NCI-H2227 (cell line): ENCODE data around the gene CAPN13.

Experiments used
- DNase-seq: peaks from one replicate; lab custom pipeline; 2025; ENCODE audit not compliant: unreplicated experiment; lab: John Stamatoyannopoulos, UW

The CAPN13 gene

DNA sequence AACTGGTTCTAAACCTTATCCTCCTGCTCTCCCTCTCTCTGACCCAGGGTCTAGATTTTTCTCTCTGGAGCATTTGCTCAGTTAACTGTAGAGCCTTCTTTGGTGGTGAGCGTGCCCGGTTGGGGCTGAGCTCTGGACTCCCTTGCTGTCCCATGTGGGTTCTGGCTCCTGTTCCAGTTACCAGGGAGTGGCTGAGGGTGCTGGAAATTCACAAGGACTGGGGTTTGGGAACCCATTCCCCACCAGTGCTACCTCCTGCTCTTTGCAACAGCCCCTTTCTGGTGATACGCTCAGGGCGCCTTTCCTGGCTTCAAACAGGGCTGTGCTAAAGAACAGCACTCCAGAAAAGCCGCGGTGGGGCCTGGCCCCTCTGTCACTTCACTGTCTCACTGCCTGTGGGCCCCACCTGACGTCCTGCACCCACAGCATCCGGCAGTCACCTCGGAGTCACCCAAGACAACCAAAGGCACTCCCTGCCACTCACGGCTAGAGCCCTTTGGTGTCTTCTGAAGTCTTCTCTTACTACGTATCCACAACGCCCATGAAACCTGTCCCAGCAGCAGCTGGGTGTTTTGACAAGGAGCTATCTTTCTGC lies 41.3 kb downstream of the CAPN13 start:
- DNase-seq, result no peak

DNA sequence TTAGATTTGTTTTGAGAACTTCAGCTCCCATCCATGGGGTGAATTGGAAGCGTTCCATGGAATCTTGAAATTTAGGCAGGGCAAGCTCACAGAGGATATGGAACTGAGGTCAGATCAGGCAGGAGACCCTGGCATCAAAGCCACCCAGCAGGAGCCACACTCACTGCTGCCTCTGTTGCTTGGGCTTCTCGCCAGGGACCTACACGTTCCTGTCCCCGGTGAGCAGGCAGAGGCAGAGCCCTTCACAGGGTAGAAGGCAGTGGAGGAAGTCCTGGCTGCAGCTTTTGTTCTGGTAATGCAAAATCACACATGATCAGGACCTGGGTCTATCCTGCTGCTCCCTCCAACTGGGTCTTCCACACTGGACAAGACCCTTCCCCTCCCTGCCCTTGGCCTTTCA lies 42.1 kb downstream of the CAPN13 start:
- no peak for DNase-seq

DNA sequence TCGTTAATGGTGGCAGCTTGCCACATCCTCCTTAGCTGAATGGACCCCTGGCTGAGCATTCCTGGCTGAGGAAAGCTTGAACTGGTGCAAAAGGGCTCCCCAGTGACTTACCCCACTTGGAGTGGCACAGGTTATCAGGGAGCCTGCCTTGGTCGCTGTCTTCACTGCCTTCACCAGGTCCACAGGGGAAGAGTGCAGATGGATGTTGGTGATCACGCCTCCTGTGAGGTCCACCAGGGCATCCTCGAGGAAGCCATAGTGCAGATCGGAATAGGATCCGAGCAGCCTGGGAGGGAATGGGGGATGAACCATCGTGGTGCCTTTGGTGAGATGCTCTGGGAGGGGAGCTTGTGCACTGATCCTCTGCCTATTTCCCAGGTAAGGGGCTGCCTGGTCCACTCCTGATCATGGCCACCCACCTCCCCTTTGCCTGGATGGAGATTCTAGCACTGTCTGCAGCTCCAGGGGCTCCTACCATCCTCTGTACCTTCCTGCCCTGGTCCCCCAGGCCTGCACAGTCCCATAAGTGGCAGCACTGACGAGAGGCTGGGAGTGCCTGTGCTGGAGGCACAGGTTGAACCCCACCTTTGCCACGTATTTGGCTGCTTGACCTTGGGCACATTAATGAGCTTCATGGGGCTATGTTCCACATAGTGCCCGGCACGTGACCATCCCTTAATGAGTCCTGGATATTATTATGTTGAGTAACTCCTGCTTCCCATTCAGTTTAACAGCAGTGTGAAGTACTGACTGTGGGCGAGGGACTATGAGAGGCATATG lies 43.0 kb downstream of the CAPN13 start:
- no peak for DNase-seq

DNA sequence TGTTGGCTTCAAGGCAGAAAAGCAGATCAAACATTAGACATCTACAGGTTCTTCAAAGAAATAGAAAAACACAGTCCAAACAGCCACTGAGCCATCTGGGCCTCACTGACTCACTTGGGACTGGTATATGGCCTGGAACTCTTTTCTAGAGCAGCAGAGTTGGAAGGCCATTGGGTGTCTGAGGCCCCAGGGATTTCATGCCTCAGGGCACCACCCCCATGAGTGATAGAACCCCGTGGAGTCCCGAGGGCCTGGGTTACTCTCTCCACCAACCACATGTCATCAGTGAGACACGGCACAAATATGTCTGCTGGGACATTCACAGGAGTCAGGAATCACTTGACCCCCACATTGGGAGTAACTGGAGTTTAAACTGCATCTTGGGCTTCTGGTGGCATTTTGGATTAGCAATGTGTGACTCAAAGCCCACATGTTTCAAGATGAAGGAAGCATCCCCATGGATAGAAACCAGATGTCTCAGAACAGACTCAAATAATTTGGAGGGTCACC lies 44.0 kb downstream of the CAPN13 start:
- DNase-seq, result no peak

DNA sequence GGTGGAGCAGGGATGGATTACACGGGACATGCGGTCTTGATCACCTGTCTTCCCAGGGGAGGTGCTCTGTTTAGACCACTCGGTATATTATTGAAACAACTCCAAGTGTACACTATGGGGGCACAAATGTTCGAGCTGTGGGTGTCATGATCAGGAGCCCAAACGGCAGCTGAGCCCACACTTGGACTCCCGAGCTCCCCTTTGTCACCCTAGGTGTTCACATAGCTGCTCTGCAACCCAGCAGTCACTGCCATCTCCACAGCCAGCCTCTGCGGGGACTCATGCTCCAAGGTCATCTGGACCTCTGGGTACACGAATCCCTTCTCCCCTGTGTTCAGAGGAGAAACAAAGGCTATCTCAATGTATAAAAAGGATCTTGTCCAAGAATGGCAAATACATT lies 46.0 kb downstream of the CAPN13 start:
- no peak for DNase-seq

DNA sequence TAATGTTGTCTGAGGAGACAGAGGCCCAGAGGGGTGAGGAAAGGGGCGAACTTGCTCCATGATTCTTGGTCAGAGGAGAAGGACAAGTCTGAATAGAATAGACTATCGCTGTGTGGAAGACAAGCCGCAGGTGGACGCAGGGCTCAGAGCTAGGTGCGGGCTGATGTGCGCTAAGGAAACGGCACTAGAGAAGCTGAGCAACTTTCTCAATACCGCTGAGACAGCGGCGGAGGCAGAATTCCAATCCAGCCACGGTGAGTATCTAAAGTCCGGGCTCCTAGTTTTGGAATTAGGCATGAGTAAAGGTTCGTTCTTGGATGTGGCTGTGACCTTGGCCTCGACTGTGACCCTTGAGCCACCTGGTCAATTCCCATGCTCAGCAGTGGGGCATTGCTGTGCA lies 47.8 kb downstream of the CAPN13 start:
- DNase-seq, result no peak

DNA sequence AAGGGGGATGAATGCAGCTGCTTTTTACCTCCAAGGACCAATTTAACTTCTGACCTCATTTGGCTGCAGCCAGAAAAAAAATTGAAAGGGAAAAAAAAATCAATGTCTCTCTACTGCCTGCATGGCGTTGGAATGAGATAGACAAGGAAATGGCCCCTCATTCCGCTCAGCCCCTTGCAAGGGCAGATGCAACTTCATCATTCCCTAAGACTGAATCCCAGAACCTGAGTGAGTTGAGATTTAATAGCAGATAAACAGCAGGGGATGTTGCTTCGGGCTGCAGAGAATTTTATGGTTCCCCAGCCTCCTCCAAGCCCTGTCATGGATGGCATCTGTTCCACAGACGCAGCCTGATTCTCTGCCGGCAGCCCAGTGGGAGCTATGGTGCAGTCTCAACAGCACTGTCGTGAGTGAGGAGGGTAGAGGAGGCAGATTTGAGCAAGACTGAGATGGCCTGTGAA lies 49.0 kb downstream of the CAPN13 start:
- DNase-seq, result no peak

DNA sequence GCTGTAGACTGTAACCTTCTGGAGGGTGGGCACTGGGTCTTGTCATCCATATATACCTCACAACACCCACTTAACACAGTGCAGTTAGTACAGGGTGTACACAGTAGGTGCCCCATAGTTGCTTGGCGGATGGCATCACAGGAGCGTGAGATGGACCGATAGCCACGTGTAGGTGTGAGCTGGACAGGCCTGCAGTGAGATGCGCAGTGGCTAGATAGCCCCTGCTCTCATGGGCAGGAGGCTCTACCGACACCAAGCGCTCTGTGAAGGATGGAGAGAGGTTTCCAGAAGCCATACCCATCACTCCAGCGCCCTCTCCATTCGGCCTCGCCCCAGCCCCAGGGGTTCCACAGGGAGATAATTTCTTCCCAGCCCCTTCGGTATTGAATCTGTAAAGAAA lies 49.5 kb downstream of the CAPN13 start:
- DNase-seq, result no peak

DNA sequence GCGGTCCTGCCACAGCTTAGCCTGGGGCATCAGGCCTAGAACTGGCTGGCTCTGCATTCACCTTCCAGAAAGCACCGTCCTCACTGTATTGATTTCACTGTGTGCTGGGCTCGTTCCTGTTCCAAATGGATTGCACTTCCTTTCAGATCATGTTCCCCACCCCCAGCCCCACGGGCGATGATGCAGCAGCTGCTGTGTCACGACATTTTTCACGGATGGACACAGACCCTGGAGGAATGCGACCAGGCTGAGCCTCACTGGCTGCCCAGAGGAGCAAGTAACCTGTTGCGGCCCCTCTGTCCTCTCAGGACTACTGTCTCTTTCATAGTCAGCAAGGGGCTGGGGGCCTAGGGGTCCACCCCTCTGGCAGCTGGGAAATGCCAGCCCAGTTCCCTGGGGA lies 50.3 kb downstream of the CAPN13 start:
- DNase-seq, result no peak

DNA sequence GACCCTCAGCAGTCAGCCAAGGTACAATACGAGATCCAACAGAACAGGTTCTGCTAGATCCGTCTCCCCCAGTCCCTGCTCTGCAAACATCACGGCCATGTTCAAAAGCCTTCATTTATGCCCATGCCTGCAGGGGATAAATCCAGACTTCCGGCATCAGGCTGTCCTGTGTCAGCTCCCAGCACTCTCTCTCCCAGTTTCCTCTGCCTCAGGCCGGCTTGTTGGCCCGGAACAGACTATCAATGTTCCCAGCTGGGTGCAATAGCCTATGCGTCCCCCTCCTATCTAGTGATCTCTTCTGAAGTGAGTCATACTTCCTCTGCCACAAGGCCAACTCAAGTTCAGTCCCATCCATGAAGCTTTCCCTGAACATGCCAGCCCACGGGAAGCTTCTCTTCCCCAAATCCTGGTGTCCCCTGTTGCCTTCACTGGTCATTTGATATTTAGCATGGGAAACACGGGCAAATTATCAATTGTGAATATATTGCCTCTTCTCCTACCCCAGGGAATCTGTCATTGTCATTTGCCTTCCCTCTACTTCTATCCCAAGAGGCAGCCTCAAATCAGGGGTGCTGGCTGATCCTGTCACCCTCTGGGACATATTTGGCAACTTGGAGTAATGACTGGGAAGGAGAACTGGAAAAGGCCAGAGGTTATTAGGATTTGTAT lies 51.1 kb downstream of the CAPN13 start:
- no peak for DNase-seq

DNA sequence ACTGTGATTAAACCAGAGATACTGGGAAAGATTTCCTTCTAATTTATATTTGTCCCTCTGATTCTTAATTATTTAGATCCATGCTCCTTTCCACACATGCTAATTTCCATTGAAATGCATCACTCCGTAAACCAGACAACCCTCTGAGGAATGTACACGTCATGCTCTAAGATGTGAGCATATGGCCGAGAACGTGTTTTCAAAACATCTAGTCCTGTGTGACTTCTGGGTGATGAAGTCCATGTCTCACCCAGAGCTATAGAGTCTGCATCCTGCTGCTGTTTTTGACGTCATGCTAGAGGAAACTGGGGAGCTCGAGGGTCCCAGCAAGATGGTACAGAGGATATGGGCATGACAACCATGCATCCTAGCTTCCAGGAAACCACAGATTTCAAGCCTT lies 53.6 kb downstream of the CAPN13 start:
- DNase-seq, result no peak

DNA sequence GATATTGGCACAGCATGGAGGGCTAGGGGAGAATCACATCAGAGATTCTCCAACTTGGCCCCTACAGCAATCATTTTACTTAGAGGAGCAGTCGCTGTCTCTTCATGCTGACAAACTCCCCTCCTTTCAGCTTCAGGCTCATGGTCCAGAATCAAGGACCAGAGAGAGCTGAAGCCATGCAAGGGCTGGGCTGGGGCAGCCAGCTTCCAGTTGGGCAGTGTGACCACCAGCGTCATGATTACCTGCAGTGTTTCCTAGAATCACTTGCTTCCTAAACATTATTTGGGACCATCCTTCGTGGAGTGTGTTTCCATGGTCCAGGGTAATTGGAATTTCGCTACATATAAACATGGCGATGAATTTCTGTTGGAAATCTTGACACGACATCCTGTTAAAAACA lies 54.4 kb downstream of the CAPN13 start:
- no peak for DNase-seq

DNA sequence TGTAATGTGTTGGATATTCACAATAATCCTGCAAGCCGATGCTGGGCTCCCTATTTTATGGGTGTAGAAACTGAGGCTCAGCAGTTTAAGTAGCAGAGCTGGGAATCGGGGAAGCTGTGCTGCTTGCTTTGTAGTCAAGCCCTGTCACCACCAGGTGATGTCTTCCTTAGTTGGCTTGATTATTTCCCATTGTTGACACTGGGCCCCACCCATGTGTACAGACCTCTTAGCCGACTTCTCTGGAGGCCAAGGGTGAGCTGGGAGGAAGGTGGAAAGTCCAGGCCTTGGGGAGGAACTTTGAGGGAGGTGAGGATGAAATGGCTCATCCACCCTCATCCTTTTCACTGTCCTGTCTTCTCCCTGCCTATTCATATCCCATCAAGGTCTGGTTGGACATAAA lies 60.0 kb downstream of the CAPN13 start:
- DNase-seq, result no peak

DNA sequence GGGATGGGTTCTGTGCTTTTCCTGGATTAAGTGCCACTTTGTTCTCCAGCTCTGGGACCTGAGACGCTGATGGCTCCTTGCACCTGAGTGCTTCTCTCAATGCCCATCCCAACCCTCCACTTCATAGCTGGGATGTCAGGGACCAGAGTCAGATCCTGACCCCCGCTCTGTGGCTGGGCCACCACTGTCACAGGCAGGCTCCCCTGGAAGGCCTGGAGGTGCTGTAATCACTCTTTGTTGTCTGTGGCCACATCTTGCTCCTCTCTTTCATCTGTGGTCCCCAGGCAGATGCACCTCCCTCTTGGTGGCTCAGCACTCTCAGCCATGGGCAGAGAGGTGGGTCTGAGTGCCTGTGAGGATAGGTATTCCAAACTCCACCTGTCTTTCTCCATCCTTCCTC lies 62.4 kb downstream of the CAPN13 start:
- no peak for DNase-seq

DNA sequence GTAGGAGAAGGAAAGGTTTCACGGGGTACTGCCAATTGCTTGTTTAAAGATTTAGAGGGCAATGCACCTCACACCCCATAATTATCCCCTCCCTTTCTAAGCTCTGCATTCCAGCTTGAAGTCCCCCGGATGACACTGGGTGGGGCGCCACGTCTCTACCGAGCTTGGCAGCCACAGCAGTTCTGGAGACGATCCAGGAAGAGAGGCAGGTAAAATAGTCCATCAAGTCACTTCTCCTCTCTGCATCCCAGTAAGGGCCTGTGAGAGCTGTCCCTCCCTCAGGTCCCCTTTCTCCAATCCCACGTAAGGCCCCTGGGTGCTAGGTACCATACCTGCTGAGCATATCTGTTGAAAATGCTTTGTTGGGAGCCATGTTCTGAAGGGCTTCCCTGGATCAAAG lies 65.7 kb downstream of the CAPN13 start:
- no peak for DNase-seq

DNA sequence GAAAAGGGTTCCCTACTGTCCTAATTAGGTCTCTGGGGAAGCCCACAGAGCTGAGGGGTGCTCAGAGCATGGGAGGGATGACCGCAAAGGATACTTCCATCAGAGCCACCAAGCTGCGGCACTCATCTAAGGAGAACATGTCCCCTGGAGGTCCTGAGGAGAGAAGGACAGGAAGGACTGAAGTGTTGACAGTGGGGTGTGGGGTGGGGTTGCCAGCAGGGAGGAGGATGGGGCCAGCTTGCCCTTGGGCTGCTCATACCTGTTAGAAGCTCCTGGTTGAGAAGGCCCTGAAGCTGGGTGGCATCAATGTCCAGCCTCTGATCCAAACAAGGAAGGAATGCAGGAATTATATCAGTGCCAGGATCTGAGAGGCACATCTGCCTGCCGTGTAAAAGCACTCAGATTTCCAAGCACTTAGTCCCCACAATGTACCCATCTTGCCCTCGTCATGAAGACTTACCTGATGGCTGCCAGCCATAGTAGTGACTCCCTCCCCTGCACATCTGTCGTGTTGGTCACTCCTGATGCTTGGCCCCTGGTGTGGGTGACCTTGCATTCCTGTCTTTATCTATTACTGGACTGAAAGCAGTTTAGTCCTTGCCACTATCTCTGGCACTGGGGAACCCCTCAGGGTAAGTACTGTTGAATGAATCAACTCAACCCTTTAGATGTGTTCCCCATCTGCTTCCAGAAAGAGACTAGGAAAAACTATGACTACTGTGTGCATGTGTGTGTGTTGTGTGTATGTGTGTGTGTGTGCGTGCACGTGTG lies 68.9 kb downstream of the CAPN13 start:
- DNase-seq, result no peak

DNA sequence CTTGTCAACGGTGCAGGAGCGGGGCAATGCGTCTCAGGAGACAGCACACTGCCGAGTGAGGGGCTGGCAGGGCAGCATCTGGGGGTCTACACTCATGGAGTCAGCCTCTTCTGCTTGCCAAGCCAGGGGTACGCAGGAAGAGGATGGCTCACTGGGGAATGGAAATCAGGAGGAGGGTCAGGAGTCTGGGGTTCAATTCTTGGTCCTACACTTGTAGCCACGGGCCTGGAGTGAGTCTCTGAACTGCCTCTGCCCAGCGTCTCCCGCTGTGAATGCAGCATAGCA lies 70.0 kb downstream of the CAPN13 start:
- DNase-seq, result no peak

DNA sequence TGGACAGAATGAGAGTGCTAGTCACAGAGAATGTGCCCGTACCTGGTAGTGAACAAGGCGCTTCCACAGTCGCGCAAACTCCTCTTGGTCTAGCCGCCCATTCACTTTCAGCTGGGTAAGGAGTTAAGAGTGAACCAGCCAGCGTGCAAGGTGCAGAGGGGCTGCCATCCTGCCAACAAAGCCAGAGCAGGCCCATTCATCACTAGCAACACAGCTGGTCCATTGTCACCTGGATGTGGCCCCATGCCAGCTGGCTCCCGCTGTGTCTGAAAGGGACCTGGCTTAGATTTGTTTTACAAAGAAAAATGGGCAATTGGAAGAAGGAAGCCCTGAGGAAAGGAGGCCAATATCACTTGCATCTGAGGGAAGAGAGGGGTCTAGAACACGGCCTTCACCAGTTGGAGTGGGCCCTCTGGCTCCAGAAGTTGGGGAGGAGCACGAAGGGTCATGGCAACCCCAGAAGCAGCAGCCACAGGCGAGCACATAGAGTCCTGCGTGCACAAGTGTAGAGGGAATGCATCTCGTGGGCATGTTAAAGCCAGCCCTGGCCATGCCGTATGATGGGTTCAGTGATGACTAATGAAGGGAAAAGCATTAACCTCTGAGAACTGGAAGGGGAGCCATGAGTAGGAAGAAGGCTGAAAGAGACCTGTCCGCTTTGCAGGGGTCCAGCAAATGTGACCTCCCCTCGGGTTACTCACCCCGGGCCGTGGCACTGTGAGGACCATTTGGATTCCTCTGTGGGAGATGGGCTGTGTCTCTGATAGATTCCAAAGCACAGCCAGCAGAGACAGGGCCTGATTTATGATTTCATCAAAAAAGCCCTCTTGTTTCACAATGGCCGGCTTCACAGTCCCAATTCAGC lies 70.6 kb downstream of the CAPN13 start:
- no peak for DNase-seq

DNA sequence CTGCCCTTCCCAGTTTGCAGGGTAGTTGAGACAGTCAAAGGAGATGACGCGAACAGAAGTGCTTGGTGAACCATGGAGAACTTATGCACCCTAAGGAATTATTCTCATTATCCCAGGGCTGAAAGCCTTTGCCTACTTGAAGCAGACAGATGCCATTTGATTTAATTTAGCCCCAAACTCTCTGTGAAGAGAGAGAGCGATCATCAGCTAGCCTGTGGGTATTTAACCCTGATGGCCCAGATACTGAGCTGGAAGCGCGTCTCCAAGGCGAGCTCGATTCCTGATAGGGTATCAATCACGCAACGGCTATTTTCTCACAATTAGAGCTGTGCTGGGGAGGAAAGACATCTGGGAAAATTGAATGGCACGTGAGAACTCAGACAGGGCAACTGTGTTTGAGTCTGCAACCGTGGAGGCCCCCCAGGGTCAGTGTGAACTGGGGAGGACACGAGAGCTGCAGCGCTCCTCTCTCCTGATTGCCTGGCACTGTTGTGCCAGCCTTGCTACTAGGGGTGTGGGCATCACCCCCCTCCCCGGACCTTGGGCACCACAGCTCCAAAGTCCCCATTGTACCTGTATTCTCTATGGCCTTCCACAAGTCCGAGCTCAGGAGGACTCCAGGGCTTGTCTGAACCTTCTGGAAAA lies 73.2 kb downstream of the CAPN13 start:
- DNase-seq, result no peak

DNA sequence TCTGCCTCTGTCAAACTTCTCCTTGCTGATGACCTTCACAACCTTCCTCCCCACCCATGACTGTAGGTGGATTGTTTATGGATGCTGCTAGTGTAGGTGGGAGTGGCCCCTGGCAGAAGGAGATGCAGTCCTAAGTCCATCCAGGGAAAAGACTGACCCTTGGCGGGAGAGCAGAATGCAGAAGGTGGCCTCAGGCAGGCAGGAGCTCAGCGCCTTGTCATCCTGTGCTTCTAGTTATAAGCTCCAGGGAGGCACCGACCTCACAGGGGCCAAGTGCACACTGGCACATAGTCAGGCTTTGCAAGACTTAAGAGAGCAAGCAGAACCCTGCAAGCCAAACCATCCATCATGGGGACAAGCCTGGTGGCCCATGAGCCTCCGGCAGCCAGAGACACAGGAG lies 74.4 kb downstream of the CAPN13 start:
- no peak for DNase-seq
